ENCODE data around the gene CDR2. TPM values are rescaled to one million over a fixed set of nuclear protein-coding genes. Genes with fewer than 3 reads are reported as not detected.

CDR2 gene
- total and polyA plus RNA-seq, 9 of the 15 experiments (the other 6 are each of a cell fraction or from before 2014, with no cell fraction given), result 4.6 to 30.3 (median 19.9) TPM

GRCh38 chr16:22321340-22322001 lies 52.9 kb downstream of the CDR2 start (continued):
- peak; percentile 40; the same call in 1 of the 2 replicates for TF ChIP-seq MYC (IDR thresholded peaks at IDR 0.05; ENCODE audit: low read depth, low read length)
- no peak for TF ChIP-seq MYC (CRISPR knock-in tag; IDR thresholded peaks at IDR 0.05; ENCODE audit: borderline replicate concordance, low read depth)
- peak; percentile 91 for TF ChIP-seq STAG1 (CRISPR knock-in tag; IDR thresholded peaks at IDR 0.05; ENCODE audit: borderline replicate concordance)
- no peak for TF ChIP-seq ZBTB43 (CRISPR knock-in tag; IDR thresholded peaks at IDR 0.05)
- TF ChIP-seq KLF16 (IDR thresholded peaks at IDR 0.05), result 0 out of 2 replicates have a peak, but pooled peaks have one; percentile 21
- TF ChIP-seq, protein P1, sequence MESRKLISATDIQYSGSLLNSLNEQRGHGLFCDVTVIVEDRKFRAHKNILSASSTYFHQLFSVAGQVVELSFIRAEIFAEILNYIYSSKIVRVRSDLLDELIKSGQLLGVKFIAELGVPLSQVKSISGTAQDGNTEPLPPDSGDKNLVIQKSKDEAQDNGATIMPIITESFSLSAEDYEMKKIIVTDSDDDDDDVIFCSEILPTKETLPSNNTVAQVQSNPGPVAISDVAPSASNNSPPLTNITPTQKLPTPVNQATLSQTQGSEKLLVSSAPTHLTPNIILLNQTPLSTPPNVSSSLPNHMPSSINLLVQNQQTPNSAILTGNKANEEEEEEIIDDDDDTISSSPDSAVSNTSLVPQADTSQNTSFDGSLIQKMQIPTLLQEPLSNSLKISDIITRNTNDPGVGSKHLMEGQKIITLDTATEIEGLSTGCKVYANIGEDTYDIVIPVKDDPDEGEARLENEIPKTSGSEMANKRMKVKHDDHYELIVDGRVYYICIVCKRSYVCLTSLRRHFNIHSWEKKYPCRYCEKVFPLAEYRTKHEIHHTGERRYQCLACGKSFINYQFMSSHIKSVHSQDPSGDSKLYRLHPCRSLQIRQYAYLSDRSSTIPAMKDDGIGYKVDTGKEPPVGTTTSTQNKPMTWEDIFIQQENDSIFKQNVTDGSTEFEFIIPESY (CRISPR knock-in tag; IDR thresholded peaks at IDR 0.05), result peak; percentile 96
- peak; percentile 44; the same call in 1 of the 2 replicates for TF ChIP-seq RB1 (IDR thresholded peaks at IDR 0.05; ENCODE audit: low read depth)
- TF ChIP-seq MNT (conservative IDR thresholded peaks at IDR 0.05), result peak in 1 of 2 experiments; percentile 79; a peak in 3 of 4 replicates
- TF ChIP-seq TBL1XR1 (IDR thresholded peaks at IDR 0.05; ENCODE audit: low read length in 2 of 2), result no peak
- TF ChIP-seq ATF1 (CRISPR knock-in tag; IDR thresholded peaks at IDR 0.05), result no peak
- peak; percentile 41 for TF ChIP-seq ATF1 (tag; IDR thresholded peaks at IDR 0.05)
- TF ChIP-seq, protein P2, sequence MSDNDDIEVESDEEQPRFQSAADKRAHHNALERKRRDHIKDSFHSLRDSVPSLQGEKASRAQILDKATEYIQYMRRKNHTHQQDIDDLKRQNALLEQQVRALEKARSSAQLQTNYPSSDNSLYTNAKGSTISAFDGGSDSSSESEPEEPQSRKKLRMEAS (CRISPR knock-in tag; IDR thresholded peaks at IDR 0.05), result peak; percentile 42; the same call in 1 of the 2 replicates
- TF ChIP-seq RCOR1 (IDR thresholded peaks at IDR 0.05; ENCODE audit: borderline replicate concordance in 1 of 2, low read depth in 2 of 2, low read length in 2 of 2), result 0 out of 4 replicates have a peak, but pooled peaks of 1 of the 2 experiments have one; percentile 18
- TF ChIP-seq CEBPB (tag; IDR thresholded peaks at IDR 0.05), result 0 out of 2 replicates have a peak, but pooled peaks have one; percentile 11
- TF ChIP-seq COPS2 (conservative IDR thresholded peaks at IDR 0.05), result no peak
- TF ChIP-seq USF1 (CRISPR knock-in tag; IDR thresholded peaks at IDR 0.05), result 0 out of 2 replicates have a peak, but pooled peaks have one; percentile 21
- TF ChIP-seq, protein P3, sequence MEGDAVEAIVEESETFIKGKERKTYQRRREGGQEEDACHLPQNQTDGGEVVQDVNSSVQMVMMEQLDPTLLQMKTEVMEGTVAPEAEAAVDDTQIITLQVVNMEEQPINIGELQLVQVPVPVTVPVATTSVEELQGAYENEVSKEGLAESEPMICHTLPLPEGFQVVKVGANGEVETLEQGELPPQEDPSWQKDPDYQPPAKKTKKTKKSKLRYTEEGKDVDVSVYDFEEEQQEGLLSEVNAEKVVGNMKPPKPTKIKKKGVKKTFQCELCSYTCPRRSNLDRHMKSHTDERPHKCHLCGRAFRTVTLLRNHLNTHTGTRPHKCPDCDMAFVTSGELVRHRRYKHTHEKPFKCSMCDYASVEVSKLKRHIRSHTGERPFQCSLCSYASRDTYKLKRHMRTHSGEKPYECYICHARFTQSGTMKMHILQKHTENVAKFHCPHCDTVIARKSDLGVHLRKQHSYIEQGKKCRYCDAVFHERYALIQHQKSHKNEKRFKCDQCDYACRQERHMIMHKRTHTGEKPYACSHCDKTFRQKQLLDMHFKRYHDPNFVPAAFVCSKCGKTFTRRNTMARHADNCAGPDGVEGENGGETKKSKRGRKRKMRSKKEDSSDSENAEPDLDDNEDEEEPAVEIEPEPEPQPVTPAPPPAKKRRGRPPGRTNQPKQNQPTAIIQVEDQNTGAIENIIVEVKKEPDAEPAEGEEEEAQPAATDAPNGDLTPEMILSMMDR (IDR thresholded peaks at IDR 0.05 in 2 of 3, conservative IDR thresholded peaks at IDR 0.05 in 1 of 3; ENCODE audit: insufficient read depth in 2 of 3, low read depth in 1 of 3, low read length in 3 of 3), result peak; percentile 96 to 98 (median 97)
- no peak for TF ChIP-seq ZNF644 (tag; IDR thresholded peaks at IDR 0.05; ENCODE audit: low read depth)
